GM12878 (cell line): ENCODE data around the gene PHYHIPL.

Source experiments
- CBX5 ChIP-seq: sonication (generic); IDR thresholded peaks from 2 replicates; pipeline ENCODE4 v1.6.1; 2016; ENCODE audit warnings: low read depth, moderate library complexity, mild to moderate bottlenecking, inconsistent platforms
- CHD1 ChIP-seq: IDR thresholded peaks from 2 replicates; pipeline ENCODE4 v1.6.1; 2012; ENCODE audit warnings: low read depth, low read length, improper control_type of control experiment
- CHD2 ChIP-seq: IDR thresholded peaks from 2 replicates; pipeline ENCODE4 v1.6.1; 2011; ENCODE audit warnings: low read depth, low read length, improper control_type of control experiment, borderline replicate concordance
- CTCF ChIP-seq, 3 experiments: IDR thresholded peaks in 2 of 3; conservative IDR thresholded peaks in 1 of 3; 2 replicates each; pipeline ENCODE4 v1.5.1; 2011; ENCODE audit warnings: low read depth in 3 of 3, low read length in 3 of 3, mild to moderate bottlenecking in 3 of 3, control low read depth in 2 of 3, moderate library complexity in 2 of 3, inconsistent platforms in 1 of 3, mixed read lengths in 1 of 3; ENCODE audit not compliant: control insufficient read depth in 2 of 3, insufficient read depth in 1 of 3; ENCODE audit errors: extremely low read depth in 1 of 3
- EZH2 ChIP-seq: IDR thresholded peaks from 2 replicates; pipeline ENCODE4 v1.6.1; 2012; ENCODE audit warnings: low read depth, mild to moderate bottlenecking, control low read depth, inconsistent platforms, low read length, borderline replicate concordance; ENCODE audit not compliant: control insufficient read depth
- GABPA ChIP-seq: IDR thresholded peaks from 2 replicates; pipeline ENCODE4 v1.6.1; 2014; ENCODE audit warnings: antibody characterized with exemption, low read depth, mild to moderate bottlenecking, inconsistent platforms
- GATAD2B ChIP-seq: fragments of 450-650 bp; conservative IDR thresholded peaks from 2 replicates; pipeline ENCODE4 v1.6.1; 2017; ENCODE audit warnings: low read depth, mild to moderate bottlenecking, moderate library complexity
- JUNB ChIP-seq: IDR thresholded peaks from 2 replicates; pipeline ENCODE4 v1.6.1; 2016; ENCODE audit warnings: antibody characterized with exemption, mild to moderate bottlenecking
- MTA3 ChIP-seq: IDR thresholded peaks from 2 replicates; pipeline ENCODE4 v1.6.1; 2012; ENCODE audit warnings: low read length, inconsistent platforms, borderline replicate concordance
- MYC ChIP-seq: IDR thresholded peaks from 2 replicates; pipeline ENCODE4 v1.6.1; 2011; ENCODE audit warnings: mild to moderate bottlenecking, low read length, moderate library complexity, inconsistent platforms; ENCODE audit not compliant: insufficient read depth, insufficient replicate concordance, insufficient read length, severe bottlenecking
- SP1 ChIP-seq: IDR thresholded peaks from one replicate; pipeline ENCODE4 v1.6.1; 2011; ENCODE audit warnings: low read depth, low read length
- TARDBP ChIP-seq: IDR thresholded peaks from 2 replicates; pipeline ENCODE4 v1.6.1; 2016; ENCODE audit warnings: borderline replicate concordance
- ZBED1 ChIP-seq: IDR thresholded peaks from 2 replicates; pipeline ENCODE4 v1.6.1; 2016; ENCODE audit warnings: borderline replicate concordance
- TF ChIP-seq, protein P1 (sequence below): fragments of 450-650 bp; IDR thresholded peaks from 2 replicates; pipeline ENCODE4 v1.6.1; 2017; ENCODE audit warnings: antibody characterized with exemption, mild to moderate bottlenecking, moderate library complexity

- no peak for TF ChIP-seq CBX5
- no peak for TF ChIP-seq GATAD2B
- no peak for TF ChIP-seq SP1
- no peak for TF ChIP-seq MTA3
- no peak for TF ChIP-seq CHD2
- no peak for TF ChIP-seq EZH2
- no peak for TF ChIP-seq TARDBP
- no peak for TF ChIP-seq GABPA
- TF ChIP-seq CHD1 = no peak
- no peak for TF ChIP-seq MYC
- TF ChIP-seq, protein P1, sequence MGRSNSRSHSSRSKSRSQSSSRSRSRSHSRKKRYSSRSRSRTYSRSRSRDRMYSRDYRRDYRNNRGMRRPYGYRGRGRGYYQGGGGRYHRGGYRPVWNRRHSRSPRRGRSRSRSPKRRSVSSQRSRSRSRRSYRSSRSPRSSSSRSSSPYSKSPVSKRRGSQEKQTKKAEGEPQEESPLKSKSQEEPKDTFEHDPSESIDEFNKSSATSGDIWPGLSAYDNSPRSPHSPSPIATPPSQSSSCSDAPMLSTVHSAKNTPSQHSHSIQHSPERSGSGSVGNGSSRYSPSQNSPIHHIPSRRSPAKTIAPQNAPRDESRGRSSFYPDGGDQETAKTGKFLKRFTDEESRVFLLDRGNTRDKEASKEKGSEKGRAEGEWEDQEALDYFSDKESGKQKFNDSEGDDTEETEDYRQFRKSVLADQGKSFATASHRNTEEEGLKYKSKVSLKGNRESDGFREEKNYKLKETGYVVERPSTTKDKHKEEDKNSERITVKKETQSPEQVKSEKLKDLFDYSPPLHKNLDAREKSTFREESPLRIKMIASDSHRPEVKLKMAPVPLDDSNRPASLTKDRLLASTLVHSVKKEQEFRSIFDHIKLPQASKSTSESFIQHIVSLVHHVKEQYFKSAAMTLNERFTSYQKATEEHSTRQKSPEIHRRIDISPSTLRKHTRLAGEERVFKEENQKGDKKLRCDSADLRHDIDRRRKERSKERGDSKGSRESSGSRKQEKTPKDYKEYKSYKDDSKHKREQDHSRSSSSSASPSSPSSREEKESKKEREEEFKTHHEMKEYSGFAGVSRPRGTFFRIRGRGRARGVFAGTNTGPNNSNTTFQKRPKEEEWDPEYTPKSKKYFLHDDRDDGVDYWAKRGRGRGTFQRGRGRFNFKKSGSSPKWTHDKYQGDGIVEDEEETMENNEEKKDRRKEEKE = no peak
- TF ChIP-seq ZBED1 = no peak
- no peak for TF ChIP-seq JUNB
- no peak for TF ChIP-seq CTCF (IDR thresholded peaks at IDR 0.05 in 2 of 3, conservative IDR thresholded peaks at IDR 0.05 in 1 of 3; ENCODE audit: control insufficient read depth in 2 of 3, extremely low read depth in 1 of 3, insufficient read depth in 1 of 3, low read depth in 3 of 3, low read length in 3 of 3)
Observed at GRCh38 chr10:59138052-59138451, 38.4 kb upstream of the PHYHIPL start.
